GM15510 (cell line): ENCODE data around the gene P2RY6.

Source experiments
- POLR2A ChIP-seq: IDR thresholded peaks from 3 replicates; pipeline ENCODE4 v1.6.1; 2011; ENCODE audit warnings: borderline replicate concordance; ENCODE audit not compliant: insufficient read length; ENCODE audit errors: extremely low read depth

P2RY6 gene

GRCh38 chr11:73333640-73334383, 61.7 kb downstream of the P2RY6 start:
- TF ChIP-seq POLR2A = no peak

- TF ChIP-seq POLR2A = no peak
These were observed 62.5 kb downstream of the P2RY6 start for GRCh38 chr11:73334384-73335203.

DNA sequence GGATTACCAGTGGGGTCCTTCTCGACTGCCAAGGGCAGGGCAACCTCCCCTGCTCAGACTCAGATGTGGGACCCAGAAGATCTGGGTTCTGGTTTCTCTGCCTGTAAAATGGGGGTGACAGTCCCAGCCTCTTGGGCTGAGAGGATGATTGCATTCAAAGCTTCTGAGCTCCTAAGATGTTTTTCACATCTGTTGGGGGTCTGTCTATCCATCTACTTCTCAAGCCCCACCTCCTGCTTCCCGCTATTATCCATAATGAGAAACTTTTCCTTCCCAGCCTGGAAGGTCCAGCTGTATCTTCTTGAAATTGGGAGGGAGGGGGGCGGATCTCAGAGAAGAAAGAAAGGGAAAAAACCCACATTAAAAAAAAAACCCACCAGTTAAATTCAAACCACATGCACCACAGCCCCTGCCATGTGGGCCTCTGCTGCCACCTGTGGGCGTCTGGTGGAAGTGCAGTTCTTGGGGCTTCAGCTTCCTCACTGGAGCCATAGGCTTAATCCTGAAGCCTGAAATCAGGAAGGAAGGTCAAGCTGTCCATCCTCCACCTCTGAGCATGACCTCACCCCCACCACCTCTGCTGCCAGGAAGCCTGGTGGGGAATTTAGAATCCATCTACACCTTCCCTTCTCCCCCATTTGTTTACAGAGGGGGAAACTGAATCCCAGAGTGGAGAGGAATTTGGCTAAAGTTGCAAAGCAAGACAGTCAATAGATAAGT, 63.2 kb downstream of the P2RY6 start:
- no peak for TF ChIP-seq POLR2A

GRCh38 chr11:73337846-73338245, 65.7 kb downstream of the P2RY6 start:
- no peak for TF ChIP-seq POLR2A

- TF ChIP-seq POLR2A = no peak
These were observed 66.1 kb downstream of the P2RY6 start for GRCh38 chr11:73338279-73338678.

- TF ChIP-seq POLR2A = no peak
These were observed 68.0 kb downstream of the P2RY6 start for GRCh38 chr11:73340164-73340563.

DNA sequence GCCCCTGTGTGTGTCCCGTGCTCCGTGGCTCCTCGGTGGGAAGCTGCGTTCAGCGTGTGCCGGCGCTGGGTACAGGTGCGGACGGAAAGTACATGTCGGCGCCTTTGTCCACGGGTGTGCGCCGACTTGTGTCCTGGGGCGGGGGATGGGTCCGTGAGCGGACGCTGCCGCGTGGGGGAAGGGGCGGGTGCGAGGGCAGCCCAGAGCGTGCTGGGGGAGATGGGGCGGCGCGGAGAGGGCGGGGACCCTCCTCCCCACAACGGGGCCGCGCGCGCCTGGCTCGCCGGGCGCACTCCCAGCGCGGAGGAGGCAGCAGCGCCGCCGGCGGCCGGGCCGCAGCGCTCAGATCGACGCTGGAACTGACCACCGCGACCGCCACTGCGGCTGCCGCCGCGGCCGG, 70.5 kb downstream of the P2RY6 start:
- no peak for TF ChIP-seq POLR2A

GRCh38 chr11:73343076-73343873, 71.1 kb downstream of the P2RY6 start:
- TF ChIP-seq POLR2A = no peak

DNA sequence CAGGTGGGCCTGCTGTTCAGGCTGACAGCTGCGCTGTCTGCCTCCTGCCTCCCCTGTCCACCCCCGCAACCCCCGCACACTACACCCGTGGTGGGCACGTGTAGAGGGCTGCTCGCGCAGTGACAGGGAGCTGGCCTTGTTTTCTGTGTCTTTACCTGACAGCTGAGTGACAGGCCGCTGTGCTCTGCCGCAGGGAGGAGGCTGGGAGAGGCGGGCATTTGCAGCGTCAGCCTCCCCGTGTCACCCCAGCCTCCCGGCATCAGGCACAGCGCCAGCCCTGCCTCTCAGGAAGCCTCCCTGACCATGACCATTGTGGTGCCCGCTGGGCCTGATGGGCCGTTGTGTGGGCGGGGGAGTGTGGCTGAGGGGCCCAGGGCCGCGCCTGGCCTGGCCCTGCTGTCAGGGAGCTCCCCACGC, 72.1 kb downstream of the P2RY6 start:
- TF ChIP-seq POLR2A = no peak

GRCh38 chr11:73345481-73346160, 73.5 kb downstream of the P2RY6 start:
- no peak for TF ChIP-seq POLR2A

- TF ChIP-seq POLR2A = no peak
These were observed 74.2 kb downstream of the P2RY6 start for GRCh38 chr11:73346186-73346935.

GRCh38 chr11:73347067-73347466, 74.9 kb downstream of the P2RY6 start:
- TF ChIP-seq POLR2A = no peak
